Sigmoid colon (tissue), 7 donors: ENCODE data around the gene C1RL. TPM values are rescaled to one million over a fixed set of nuclear protein-coding genes. Genes with fewer than 3 reads are reported as not detected.

ENCODE experiments used
- DNase-seq: peaks from one replicate; pipeline ENCODE4 v3.0.0-alpha.2; 2019
- H3K27ac ChIP-seq, 4 donors: fragments of 200-600 bp; sonication (generic); one replicate each; pipeline ENCODE4 v1.5.1; 2016 to 2019; ENCODE audit warnings: mild to moderate bottlenecking in 1 of 4
- H3K27me3 ChIP-seq, 3 donors: fragments of 200-600 bp; sonication (generic); one replicate each; pipeline ENCODE4 v1.5.1; 2019; ENCODE audit warnings: mild to moderate bottlenecking in 1 of 3
- H3K36me3 ChIP-seq, 4 donors: fragments of 200-600 bp; sonication (generic); one replicate each; pipeline ENCODE4 v1.5.1; 2016 to 2019
- H3K4me1 ChIP-seq, 4 donors: fragments of 200-600 bp; sonication (generic); one replicate each; pipeline ENCODE4 v1.5.1; 2017 to 2019
- H3K4me3 ChIP-seq, 4 donors: fragments of 200-600 bp; sonication (generic); one replicate each; pipeline ENCODE4 v1.5.1; 2017 to 2019; ENCODE audit warnings: mild to moderate bottlenecking in 2 of 4, moderate library complexity in 1 of 4
- H3K9me3 ChIP-seq, 4 donors: fragments of 200-600 bp in 3 of 4; sonication (generic) in 3 of 4; one replicate each; pipeline versions ENCODE4 v1.5.1 to v1.6.1; 2013 to 2019
- CTCF ChIP-seq, 4 experiments: fragments of 450-650 bp in 3 of 4; fragments of 200-600 bp in 1 of 4; IDR thresholded peaks; one replicate each; pipeline ENCODE4 v1.5.1; 2016 to 2019; ENCODE audit warnings: antibody characterized with exemption in 4 of 4, mild to moderate bottlenecking in 3 of 4, moderate library complexity in 2 of 4
- EP300 ChIP-seq, 4 donors: sonication (generic); formaldehyde crosslinking; IDR thresholded peaks; one replicate each; pipeline ENCODE4 v1.6.1; 2017; ENCODE audit warnings: antibody characterized with exemption in 4 of 4
- POLR2A ChIP-seq, 2 donors: fragments of 450-650 bp; IDR thresholded peaks; one replicate each; pipeline ENCODE4 v1.6.1; 2016; ENCODE audit warnings: antibody characterized with exemption in 2 of 2, mild to moderate bottlenecking in 2 of 2, moderate library complexity in 2 of 2
- POLR2AphosphoS5 ChIP-seq, 4 donors: sonication (generic); formaldehyde crosslinking; IDR thresholded peaks; one replicate each; pipeline ENCODE4 v1.6.1; 2017; ENCODE audit warnings: antibody characterized with exemption in 4 of 4
- WGBS, 2 donors: extraction: QIAGEN DNeasy Blood & Tissue Kit; methylation state at CpG; one replicate each; pipeline ENCODE4 v1.1.7; 2013; 5-methylcytosine and 5-hydroxymethylcytosine counted together
- intact Hi-C: fragments of 100-400 bp; cut with DNase I; formaldehyde crosslinking; loops from one replicate; pipeline ENCODE4 v1.15.1; 2023
- polyA plus RNA-seq, 3 donors: library from polyadenylated mRNA; stranded (reverse); fragments of 200-250 nt; gene quantifications; one replicate each; pipeline ENCODE4 v1.2.3, GENCODE V29; 2013
- total RNA-seq, 4 donors: library from RNA; depleted of rRNA; stranded (reverse); fragments of >200 nt; gene quantifications; one replicate each; pipeline ENCODE4 v1.1.0, GENCODE V29; 2016
- donor health status: healthy with polysubstance abuse.
- donor health status: Bipolar disorder and iron deficiency.
- donor health status: healthy.

Gene C1RL
- total and polyA plus RNA-seq, 7 donors = 9.9 to 82.6 (median 45.5) TPM

GRCh38 chr12:7123806-7124522 is 14.9 kb upstream of the C1RL start:
- Histone ChIP-seq H3K27me3 (no peaks in the 10 kb centered on the region), H3K4me1 (no peaks in the 10 kb centered on the region), H3K4me3 (no peak overlapping the region), H3K9me3 (no peaks in the 10 kb centered on the region), H3K36me3 (no peaks in the 10 kb centered on the region), H3K27ac (no peak overlapping the region)
- no peak for DNase-seq
- intact Hi-C loops = no loop called here
- no peak for TF ChIP-seq CTCF (IDR thresholded peaks at IDR 0.05)
- no peak for TF ChIP-seq EP300 (IDR thresholded peaks at IDR 0.05)
- no peak for TF ChIP-seq POLR2AphosphoS5 (IDR thresholded peaks at IDR 0.05)
- TF ChIP-seq POLR2A (IDR thresholded peaks at IDR 0.05) = no peak
- WGBS, 2 donors = 72 to 78% methylated on average over 11 of the region's 11 CpGs

- no peaks in the 10 kb centered on the region for H3K4me1 ChIP-seq
- no peaks in the 10 kb centered on the region for H3K9me3 ChIP-seq
- intact Hi-C loops = no loop called here
- no peaks in the 10 kb centered on the region for H3K27me3 ChIP-seq
- H3K27ac ChIP-seq = peak overlapping the region in 1 of 4 donors; percentile 29
- H3K36me3 ChIP-seq = no peaks in the 10 kb centered on the region
- DNase-seq = peak; percentile 51
- 77 to 87% methylated on average over 7 of the region's 7 CpGs for WGBS, 2 donors
- H3K4me3 ChIP-seq = no peak overlapping the region
- TF ChIP-seq CTCF (IDR thresholded peaks at IDR 0.05) = no peak
- TF ChIP-seq POLR2A (IDR thresholded peaks at IDR 0.05) = no peak
- TF ChIP-seq EP300 (IDR thresholded peaks at IDR 0.05) = no peak
- TF ChIP-seq POLR2AphosphoS5 (IDR thresholded peaks at IDR 0.05) = no peak
Measured at GRCh38 chr12:7122811-7123769, 14.1 kb upstream of the C1RL start.

- no peaks in the 10 kb centered on the region for H3K4me1 ChIP-seq
- H3K9me3 ChIP-seq = no peaks in the 10 kb centered on the region
- no peaks in the 10 kb centered on the region for H3K36me3 ChIP-seq
- 90 to 92% methylated on average over 5 of the region's 5 CpGs for WGBS, 2 donors
- no peak overlapping the region for H3K4me3 ChIP-seq
- peak; percentile 55 for DNase-seq
- H3K27me3 ChIP-seq = no peaks in the 10 kb centered on the region
- intact Hi-C loops = no loop called here
- TF ChIP-seq CTCF (IDR thresholded peaks at IDR 0.05) (no peak), POLR2AphosphoS5 (IDR thresholded peaks at IDR 0.05) (no peak), POLR2A (IDR thresholded peaks at IDR 0.05) (no peak), EP300 (IDR thresholded peaks at IDR 0.05) (no peak)
- no peak overlapping the region for H3K27ac ChIP-seq
Measured at GRCh38 chr12:7121324-7121723, 12.3 kb upstream of the C1RL start.

- Histone ChIP-seq H3K9me3 (no peaks in the 10 kb centered on the region), H3K4me1 (no peaks in the 10 kb centered on the region), H3K36me3 (peaks cover 0 to 7% (median 0%) of the 10 kb centered on the region in 4 donors), H3K27me3 (no peaks in the 10 kb centered on the region), H3K4me3 (no peak overlapping the region), H3K27ac (no peak overlapping the region)
- TF ChIP-seq POLR2AphosphoS5 (IDR thresholded peaks at IDR 0.05) (no peak), POLR2A (IDR thresholded peaks at IDR 0.05) (no peak), EP300 (IDR thresholded peaks at IDR 0.05) (no peak), CTCF (IDR thresholded peaks at IDR 0.05) (no peak)
- peak; percentile 56 for DNase-seq
- WGBS, 2 donors = 89 to 93% methylated on average over 5 of the region's 5 CpGs
- intact Hi-C loops = no loop called here
Measured at GRCh38 chr12:7120166-7120565, 11.2 kb upstream of the C1RL start.
